WTC11 (cell line): ENCODE data around the gene SNX10. TPM values are rescaled to one million over a fixed set of nuclear protein-coding genes. Genes with fewer than 3 reads are reported as not detected.

Experiments
- ATAC-seq: fragments of 200-7000 bp; cut with Tn5 transposase; 2 replicates; pipeline ENCODE4 v1.10.0; 2021; ENCODE audit warnings: mild to moderate bottlenecking, moderate library complexity
- CTCF ChIA-PET: fragments of 300-600 bp; sonication (Branson Sonifier 250); formaldehyde crosslinking; loops from one replicate; lab custom pipeline; 2021; ENCODE audit warnings: antibody characterized with exemption; lab: Charles Lee
- POLR2A ChIA-PET: fragments of 350-600 bp; sonication (Branson Sonifier 250); formaldehyde crosslinking; loops from one replicate; lab custom pipeline; 2021; ENCODE audit warnings: antibody characterized with exemption; lab: Charles Lee
- DNase-seq: peaks from one replicate; pipeline ENCODE4 v3.0.0; 2021; ENCODE audit warnings: low spot score
- H3K27ac Mint-ChIP-seq: 2 replicates; pipeline ENCODE4 v1.8.0; 2021; ENCODE audit warnings: mixed read lengths
- H3K27me3 Mint-ChIP-seq: 2 replicates; pipeline ENCODE4 v1.8.0; 2021; ENCODE audit warnings: low read depth, mild to moderate bottlenecking, moderate library complexity, mixed read lengths
- H3K36me3 Mint-ChIP-seq: 2 replicates; pipeline ENCODE4 v1.8.0; 2021; ENCODE audit warnings: mixed read lengths
- H3K4me1 Mint-ChIP-seq: 2 replicates; pipeline ENCODE4 v1.8.0; 2022; ENCODE audit warnings: mixed read lengths
- H3K4me3 Mint-ChIP-seq: 2 replicates; pipeline ENCODE4 v1.8.0; 2021; ENCODE audit warnings: mild to moderate bottlenecking, moderate library complexity, mixed read lengths
- H3K9me3 Mint-ChIP-seq: 2 replicates; pipeline ENCODE4 v1.8.0; 2021; ENCODE audit warnings: mixed read lengths
- EMX1 ChIP-seq: fragments of 250-450 bp; sonication (Bioruptor Pico); IDR thresholded peaks from 2 replicates; pipeline ENCODE4 v1.8.0; 2021; ENCODE audit warnings: mild to moderate bottlenecking
- GTF2I ChIP-seq: fragments of 250-450 bp; sonication (Bioruptor Pico); conservative IDR thresholded peaks from 2 replicates; pipeline ENCODE4 v1.4.0; 2021; ENCODE audit warnings: mild to moderate bottlenecking
- NFATC4 ChIP-seq: fragments of 250-450 bp; sonication (Bioruptor Pico); IDR thresholded peaks from 2 replicates; pipeline ENCODE4 v1.9.0; 2021; ENCODE audit warnings: mild to moderate bottlenecking
- NFE2L1 ChIP-seq: sonication (generic); formaldehyde crosslinking; IDR thresholded peaks from 2 replicates; pipeline ENCODE4 v1.8.1; 2023; ENCODE audit warnings: missing genetic modification reagents
- USF1 ChIP-seq: sonication (generic); formaldehyde crosslinking; IDR thresholded peaks from 2 replicates; pipeline ENCODE4 v1.8.0; 2022; ENCODE audit warnings: mild to moderate bottlenecking, missing genetic modification reagents
- USF2 ChIP-seq: sonication (generic); formaldehyde crosslinking; IDR thresholded peaks from 2 replicates; pipeline ENCODE4 v1.8.1; 2023; ENCODE audit warnings: mild to moderate bottlenecking, missing genetic modification reagents, moderate library complexity
- ZNF416 ChIP-seq: fragments of 250-450 bp; sonication (Bioruptor Pico); IDR thresholded peaks from 2 replicates; pipeline ENCODE4 v1.9.0; 2021; ENCODE audit warnings: mild to moderate bottlenecking, inconsistent platforms
- ZNF423 ChIP-seq: fragments of 250-450 bp; sonication (Bioruptor Pico); IDR thresholded peaks from 2 replicates; pipeline ENCODE4 v2.1.2; 2022; ENCODE audit warnings: mild to moderate bottlenecking, moderate library complexity
- total RNA-seq: library from RNA; stranded (reverse); gene quantifications from 3 replicates; pipeline ENCODE4 v1.2.3, GENCODE V29; 2021
- TF ChIP-seq, protein P1 (sequence below): fragments of 250-450 bp; sonication (Bioruptor Pico); IDR thresholded peaks from 2 replicates; pipeline ENCODE4 v1.9.0; 2021; ENCODE audit warnings: mild to moderate bottlenecking
- TF ChIP-seq, protein P2 (sequence below): fragments of 250-450 bp; sonication (Bioruptor Pico); IDR thresholded peaks from 2 replicates; pipeline ENCODE4 v1.9.0; 2021; ENCODE audit warnings: mild to moderate bottlenecking
- TF ChIP-seq, protein P3 (sequence below): sonication (generic); formaldehyde crosslinking; IDR thresholded peaks from 2 replicates; pipeline ENCODE4 v1.8.1; 2023; ENCODE audit warnings: mild to moderate bottlenecking, moderate library complexity, missing genetic modification reagents
- TF ChIP-seq, protein P4 (sequence below): sonication (generic); formaldehyde crosslinking; IDR thresholded peaks from 2 replicates; pipeline ENCODE4 v1.8.1; 2022; ENCODE audit warnings: missing genetic modification reagents, borderline replicate concordance

The SNX10 gene
- total RNA-seq, 1 experiment from 2014 or later: 10.8 TPM

DNA sequence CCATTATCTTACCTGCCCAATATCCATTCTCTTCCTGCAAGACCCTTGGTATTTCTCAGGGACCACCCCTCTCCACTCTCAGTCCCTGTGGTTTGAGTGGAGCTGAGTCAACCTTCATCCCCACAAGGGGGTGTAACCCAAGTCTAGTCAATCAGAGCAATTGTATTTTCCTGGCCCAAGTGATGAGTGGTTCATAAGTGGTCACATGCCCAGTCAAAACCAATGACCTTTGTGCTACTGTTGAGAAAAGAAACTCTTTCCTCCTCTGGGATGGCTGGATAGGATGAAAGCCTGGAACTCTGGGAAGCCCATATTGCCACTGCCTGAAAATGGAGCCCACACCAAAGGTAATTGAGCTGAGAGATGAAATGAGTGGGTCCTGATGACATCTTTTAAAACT, 93.6 kb downstream of the SNX10 start:
- ATAC-seq (peak; percentile 44), DNase-seq (no peak)
- ChIA-PET POLR2A (no interaction called here), CTCF (interaction anchor here (1.0 to 1.2 kb wide), 5 partner anchors 8 to 271 kb away, joined by 3 to 7 read pairs (median 3); no protein-coding TSS in a partner anchor)
- H3K9me3 Mint-ChIP-seq: no peaks in the 10 kb centered on the region
- TF ChIP-seq, protein P1, sequence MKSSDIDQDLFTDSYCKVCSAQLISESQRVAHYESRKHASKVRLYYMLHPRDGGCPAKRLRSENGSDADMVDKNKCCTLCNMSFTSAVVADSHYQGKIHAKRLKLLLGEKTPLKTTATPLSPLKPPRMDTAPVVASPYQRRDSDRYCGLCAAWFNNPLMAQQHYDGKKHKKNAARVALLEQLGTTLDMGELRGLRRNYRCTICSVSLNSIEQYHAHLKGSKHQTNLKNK (CRISPR knock-in tag): no peak
- TF ChIP-seq USF2 (CRISPR knock-in tag) (peak; percentile 59), USF1 (CRISPR knock-in tag) (peak; percentile 27; the same call in 1 of the 2 replicates)
- no peak overlapping the region for H3K4me3 Mint-ChIP-seq
- H3K27ac Mint-ChIP-seq: no peak overlapping the region
- H3K27me3 Mint-ChIP-seq: no peaks in the 10 kb centered on the region
- no peaks in the 10 kb centered on the region for H3K36me3 Mint-ChIP-seq
- peaks cover 20% of the 10 kb centered on the region for H3K4me1 Mint-ChIP-seq

DNA sequence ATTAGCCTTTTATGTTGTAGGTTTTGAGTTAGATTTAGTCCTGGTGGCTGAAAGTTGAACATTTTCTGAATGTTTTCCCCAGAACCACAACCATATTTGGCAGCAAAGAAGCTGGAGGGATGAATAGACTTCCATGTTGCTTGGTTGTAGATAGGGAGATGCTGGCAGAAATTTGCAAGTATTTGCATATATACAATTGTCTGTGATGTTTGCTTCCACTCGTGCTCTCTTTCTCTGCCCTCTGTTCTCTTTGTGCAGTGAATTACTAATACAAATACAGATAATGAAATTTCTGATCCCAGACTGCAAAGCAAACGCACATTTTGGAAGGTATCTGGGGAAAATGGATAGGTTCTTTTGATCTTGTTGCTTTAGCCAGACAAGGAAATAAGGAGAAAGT, 96.1 kb downstream of the SNX10 start:
- Mint-ChIP-seq H3K36me3 (no peaks in the 10 kb centered on the region), H3K27ac (peak overlapping the region; percentile 41; the same call in 1 of the 2 replicates), H3K27me3 (no peaks in the 10 kb centered on the region), H3K4me1 (peaks cover 16% of the 10 kb centered on the region), H3K9me3 (no peaks in the 10 kb centered on the region), H3K4me3 (no peak overlapping the region)
- no peak for TF ChIP-seq ZNF423 (CRISPR knock-in tag)
- TF ChIP-seq GTF2I (CRISPR knock-in tag): no peak
- TF ChIP-seq, protein P2, sequence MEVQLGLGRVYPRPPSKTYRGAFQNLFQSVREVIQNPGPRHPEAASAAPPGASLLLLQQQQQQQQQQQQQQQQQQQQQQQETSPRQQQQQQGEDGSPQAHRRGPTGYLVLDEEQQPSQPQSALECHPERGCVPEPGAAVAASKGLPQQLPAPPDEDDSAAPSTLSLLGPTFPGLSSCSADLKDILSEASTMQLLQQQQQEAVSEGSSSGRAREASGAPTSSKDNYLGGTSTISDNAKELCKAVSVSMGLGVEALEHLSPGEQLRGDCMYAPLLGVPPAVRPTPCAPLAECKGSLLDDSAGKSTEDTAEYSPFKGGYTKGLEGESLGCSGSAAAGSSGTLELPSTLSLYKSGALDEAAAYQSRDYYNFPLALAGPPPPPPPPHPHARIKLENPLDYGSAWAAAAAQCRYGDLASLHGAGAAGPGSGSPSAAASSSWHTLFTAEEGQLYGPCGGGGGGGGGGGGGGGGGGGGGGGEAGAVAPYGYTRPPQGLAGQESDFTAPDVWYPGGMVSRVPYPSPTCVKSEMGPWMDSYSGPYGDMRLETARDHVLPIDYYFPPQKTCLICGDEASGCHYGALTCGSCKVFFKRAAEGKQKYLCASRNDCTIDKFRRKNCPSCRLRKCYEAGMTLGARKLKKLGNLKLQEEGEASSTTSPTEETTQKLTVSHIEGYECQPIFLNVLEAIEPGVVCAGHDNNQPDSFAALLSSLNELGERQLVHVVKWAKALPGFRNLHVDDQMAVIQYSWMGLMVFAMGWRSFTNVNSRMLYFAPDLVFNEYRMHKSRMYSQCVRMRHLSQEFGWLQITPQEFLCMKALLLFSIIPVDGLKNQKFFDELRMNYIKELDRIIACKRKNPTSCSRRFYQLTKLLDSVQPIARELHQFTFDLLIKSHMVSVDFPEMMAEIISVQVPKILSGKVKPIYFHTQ (CRISPR knock-in tag): no peak
- TF ChIP-seq EMX1 (CRISPR knock-in tag): no peak
- TF ChIP-seq, protein P3, sequence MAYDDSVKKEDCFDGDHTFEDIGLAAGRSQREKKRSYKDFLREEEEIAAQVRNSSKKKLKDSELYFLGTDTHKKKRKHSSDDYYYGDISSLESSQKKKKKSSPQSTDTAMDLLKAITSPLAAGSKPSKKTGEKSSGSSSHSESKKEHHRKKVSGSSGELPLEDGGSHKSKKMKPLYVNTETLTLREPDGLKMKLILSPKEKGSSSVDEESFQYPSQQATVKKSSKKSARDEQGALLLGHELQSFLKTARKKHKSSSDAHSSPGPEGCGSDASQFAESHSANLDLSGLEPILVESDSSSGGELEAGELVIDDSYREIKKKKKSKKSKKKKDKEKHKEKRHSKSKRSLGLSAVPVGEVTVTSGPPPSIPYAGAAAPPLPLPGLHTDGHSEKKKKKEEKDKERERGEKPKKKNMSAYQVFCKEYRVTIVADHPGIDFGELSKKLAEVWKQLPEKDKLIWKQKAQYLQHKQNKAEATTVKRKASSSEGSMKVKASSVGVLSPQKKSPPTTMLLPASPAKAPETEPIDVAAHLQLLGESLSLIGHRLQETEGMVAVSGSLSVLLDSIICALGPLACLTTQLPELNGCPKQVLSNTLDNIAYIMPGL: no peak
- TF ChIP-seq, protein P4, sequence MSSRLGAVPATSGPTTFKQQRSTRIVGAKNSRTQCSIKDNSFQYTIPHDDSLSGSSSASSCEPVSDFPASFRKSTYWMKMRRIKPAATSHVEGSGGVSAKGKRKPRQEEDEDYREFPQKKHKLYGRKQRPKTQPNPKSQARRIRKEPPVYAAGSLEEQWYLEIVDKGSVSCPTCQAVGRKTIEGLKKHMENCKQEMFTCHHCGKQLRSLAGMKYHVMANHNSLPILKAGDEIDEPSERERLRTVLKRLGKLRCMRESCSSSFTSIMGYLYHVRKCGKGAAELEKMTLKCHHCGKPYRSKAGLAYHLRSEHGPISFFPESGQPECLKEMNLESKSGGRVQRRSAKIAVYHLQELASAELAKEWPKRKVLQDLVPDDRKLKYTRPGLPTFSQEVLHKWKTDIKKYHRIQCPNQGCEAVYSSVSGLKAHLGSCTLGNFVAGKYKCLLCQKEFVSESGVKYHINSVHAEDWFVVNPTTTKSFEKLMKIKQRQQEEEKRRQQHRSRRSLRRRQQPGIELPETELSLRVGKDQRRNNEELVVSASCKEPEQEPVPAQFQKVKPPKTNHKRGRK (CRISPR knock-in tag): no peak
- TF ChIP-seq NFATC4 (CRISPR knock-in tag): no peak
- ATAC-seq: no peak
- ChIA-PET CTCF (interaction anchor here (0.8 to 1.4 kb wide), 3 partner anchors 11 to 66 kb away, joined by 3 read pairs; no protein-coding TSS in a partner anchor), POLR2A (no interaction called here)
- no peak for DNase-seq

- POLR2A ChIA-PET: no interaction called here
Observed at GRCh38 chr7:26388256-26388655, 96.6 kb downstream of the SNX10 start.

More at GRCh38 chr7:26388256-26388655, 96.6 kb downstream of the SNX10 start:
- Mint-ChIP-seq H3K27ac (peak overlapping the region; percentile 41; the same call in 1 of the 2 replicates), H3K4me1 (peaks cover 16% of the 10 kb centered on the region), H3K27me3 (no peaks in the 10 kb centered on the region), H3K4me3 (no peak overlapping the region), H3K36me3 (no peaks in the 10 kb centered on the region), H3K9me3 (no peaks in the 10 kb centered on the region)
- DNase-seq (no peak), ATAC-seq (no peak)
- TF ChIP-seq ZNF416 (CRISPR knock-in tag): no peak
- TF ChIP-seq, protein P3: no peak
- TF ChIP-seq NFE2L1 (CRISPR knock-in tag): 0 out of 2 replicates have a peak, but pooled peaks have one; percentile 54
- CTCF ChIA-PET: interaction anchor here (0.8 to 1.4 kb wide), 3 partner anchors 11 to 66 kb away, joined by 3 read pairs; no protein-coding TSS in a partner anchor
